ENCODE results near the gene MORF4L1. TPM values are rescaled to one million over a fixed set of nuclear protein-coding genes. Genes with fewer than 3 reads are reported as not detected.

Gene MORF4L1
- total RNA-seq, 4 donors from 2014 or later = 371 to 476 (median 392) TPM

DNA sequence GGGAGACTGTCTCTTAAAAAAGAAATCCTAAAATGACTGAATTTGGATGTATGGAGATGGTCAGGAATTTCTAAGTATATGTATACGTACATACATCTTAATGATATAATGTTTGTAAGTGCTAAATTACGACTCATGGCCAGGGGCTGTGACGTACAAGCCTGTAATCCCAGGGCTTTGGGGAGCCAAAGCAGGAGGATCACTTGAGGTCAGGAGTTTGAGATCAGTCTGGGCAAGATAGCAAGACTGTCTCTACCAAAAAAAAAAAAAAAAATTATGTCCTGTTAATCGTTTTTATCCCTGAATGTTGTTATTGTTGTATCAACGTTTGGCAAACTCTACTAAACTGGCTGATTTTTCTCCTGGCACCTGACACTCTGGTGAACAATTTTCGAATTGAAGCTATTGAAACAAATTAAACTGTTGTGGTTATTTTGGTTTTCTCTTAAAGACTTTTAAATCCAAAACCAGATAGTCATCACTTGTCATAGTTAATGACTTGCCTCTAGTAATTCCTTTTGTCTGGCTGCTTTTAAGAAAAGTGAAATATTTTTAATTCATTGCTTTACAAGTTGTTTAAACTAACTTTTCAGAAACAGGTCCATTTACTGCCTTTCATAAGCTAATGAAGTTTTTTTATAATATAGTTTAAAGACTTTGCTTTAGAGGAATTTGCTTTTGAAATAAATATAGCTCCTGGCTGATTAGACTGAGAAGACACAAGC, 7.0 kb downstream of the MORF4L1 start:
- Histone ChIP-seq H3K4me3 (no peak overlapping the region), H3K27ac (replicated peaks in 1 of 4) (peak overlapping the region in 3 of 4 donors; percentile 34 to 61 (median 40)), H3K4me1 (peaks cover 79 to 91% (median 88%) of the 10 kb centered on the region in 4 donors), H3K9me3 (no peaks in the 10 kb centered on the region), H3K27me3 (no peaks in the 10 kb centered on the region), H3K36me3 (peaks cover 0 to 42% (median 15%) of the 10 kb centered on the region in 4 donors)
- intact Hi-C loops (cut with DNase I) = no loop called here
- no peak for TF ChIP-seq POLR2AphosphoS5 (IDR thresholded peaks at IDR 0.05)
- TF ChIP-seq POLR2A (IDR thresholded peaks at IDR 0.05; ENCODE audit: low read depth) = no peak
- no peak for TF ChIP-seq CTCF (IDR thresholded peaks at IDR 0.05)
- no peak for TF ChIP-seq EP300 (IDR thresholded peaks at IDR 0.05)
- no peak for DNase-seq (ENCODE audit: extremely low spot score)
- 25% methylated on average over 6 of the region's 6 CpGs for WGBS

- Histone ChIP-seq H3K4me3 (no peak overlapping the region), H3K4me1 (peaks cover 78 to 91% (median 88%) of the 10 kb centered on the region in 4 donors), H3K36me3 (peaks cover 0 to 47% (median 15%) of the 10 kb centered on the region in 4 donors), H3K27me3 (no peaks in the 10 kb centered on the region), H3K27ac (replicated peaks in 1 of 4) (peak overlapping the region in 2 of 4 donors; percentile 0 to 61), H3K9me3 (no peaks in the 10 kb centered on the region)
- DNase-seq (ENCODE audit: extremely low spot score) = no peak
- intact Hi-C loops (cut with DNase I) = no loop called here
- TF ChIP-seq POLR2A (IDR thresholded peaks at IDR 0.05; ENCODE audit: low read depth) = no peak
- no peak for TF ChIP-seq CTCF (IDR thresholded peaks at IDR 0.05)
- TF ChIP-seq EP300 (IDR thresholded peaks at IDR 0.05) = no peak
- TF ChIP-seq POLR2AphosphoS5 (IDR thresholded peaks at IDR 0.05) = no peak
Observed at GRCh38 chr15:78880242-78880533, 7.5 kb downstream of the MORF4L1 start.

GRCh38 chr15:78880813-78881212, 8.1 kb downstream of the MORF4L1 start:
- 90% methylated on average over 1 of the region's 1 CpG for WGBS
- H3K9me3 ChIP-seq = no peaks in the 10 kb centered on the region
- H3K27me3 ChIP-seq = no peaks in the 10 kb centered on the region
- TF ChIP-seq POLR2A (IDR thresholded peaks at IDR 0.05; ENCODE audit: low read depth) (no peak), EP300 (IDR thresholded peaks at IDR 0.05) (no peak), POLR2AphosphoS5 (IDR thresholded peaks at IDR 0.05) (no peak), CTCF (IDR thresholded peaks at IDR 0.05) (no peak)
- peaks cover 72 to 88% (median 84%) of the 10 kb centered on the region in 4 donors for H3K4me1 ChIP-seq
- DNase-seq (ENCODE audit: extremely low spot score) = no peak
- H3K27ac ChIP-seq (replicated peaks in 1 of 4) = no peak overlapping the region
- intact Hi-C loops (cut with DNase I) = no loop called here
- H3K4me3 ChIP-seq = no peak overlapping the region
- H3K36me3 ChIP-seq = peaks cover 0 to 50% (median 15%) of the 10 kb centered on the region in 4 donors

- Histone ChIP-seq H3K4me1 (peaks cover 63 to 80% (median 77%) of the 10 kb centered on the region in 4 donors), H3K36me3 (peaks cover 7 to 59% (median 24%) of the 10 kb centered on the region in 4 donors), H3K9me3 (no peaks in the 10 kb centered on the region), H3K4me3 (no peak overlapping the region), H3K27ac (replicated peaks in 1 of 4) (no peak overlapping the region), H3K27me3 (no peaks in the 10 kb centered on the region)
- TF ChIP-seq CTCF (IDR thresholded peaks at IDR 0.05) (no peak), POLR2A (IDR thresholded peaks at IDR 0.05; ENCODE audit: low read depth) (no peak), EP300 (IDR thresholded peaks at IDR 0.05) (no peak), POLR2AphosphoS5 (IDR thresholded peaks at IDR 0.05) (no peak)
- intact Hi-C loops (cut with DNase I) = no loop called here
- WGBS = 74% methylated on average over 1 of the region's 1 CpG
- DNase-seq (ENCODE audit: extremely low spot score) = no peak
Observed at GRCh38 chr15:78881681-78882080, 9.0 kb downstream of the MORF4L1 start.
